NCI-H524 (cell line): ENCODE measurements around the gene TMC6.
"Not testable (repeated sequence)": the region's sequence is repeated elsewhere in the genome, so short reads cannot be mapped to it uniquely, and the experiment has no call there.

Source experiments
- DNase-seq, 2 experiments: peaks; one replicate each; lab custom pipeline; 2025; lab: John Stamatoyannopoulos, UW

Gene TMC6

GRCh38 chr17:78128551-78129350 lies at the start of gene TMC6:
Gene TMC6, minus strand, starts transcription at chr17:78128755. Its CDS starts 1,923 bp downstream, at chr17:78126832.
- peak; percentile 78 to 85 for DNase-seq

- DNase-seq, result peak; percentile 60 to 83
Measured at GRCh38 chr17:78176548-78177025, 48.0 kb upstream of the TMC6 start.

- DNase-seq, result no peak
Measured at GRCh38 chr17:78175643-78175981, 47.1 kb upstream of the TMC6 start.

GRCh38 chr17:78174870-78175642 lies 46.5 kb upstream of the TMC6 start:
- DNase-seq, result peak; percentile 97 to 99

GRCh38 chr17:78174346-78174869 lies 45.9 kb upstream of the TMC6 start:
- no peak for DNase-seq

- no peak for DNase-seq
Measured at GRCh38 chr17:78173097-78173715, 44.7 kb upstream of the TMC6 start.

GRCh38 chr17:78172249-78173051 lies 43.9 kb upstream of the TMC6 start:
- DNase-seq, result no peak

GRCh38 chr17:78171591-78172248 lies 43.2 kb upstream of the TMC6 start:
- not testable (repeated sequence) for DNase-seq

- DNase-seq, result no peak
Measured at GRCh38 chr17:78170692-78171590, 42.4 kb upstream of the TMC6 start.

- peak; percentile 56 to 66 for DNase-seq
Measured at GRCh38 chr17:78168903-78169793, 40.6 kb upstream of the TMC6 start.

- DNase-seq, result peak; percentile 87 to 93
Measured at GRCh38 chr17:78168242-78168902, 39.8 kb upstream of the TMC6 start, which contains the start of gene SYNGR2. Gene SYNGR2, plus strand, starts transcription at chr17:78168581. Its CDS starts 36 bp downstream, at chr17:78168617.

GRCh38 chr17:78166416-78166815 lies 37.9 kb upstream of the TMC6 start:
- DNase-seq, result no peak

- no peak for DNase-seq
Measured at GRCh38 chr17:78164748-78165607, 36.4 kb upstream of the TMC6 start.

GRCh38 chr17:78163881-78164747 lies 35.6 kb upstream of the TMC6 start:
- DNase-seq, result no peak

GRCh38 chr17:78159575-78160158 lies 31.1 kb upstream of the TMC6 start:
- no peak for DNase-seq
